ENCODE data around the gene TMEM9.

- TF ChIP-seq, protein P1, sequence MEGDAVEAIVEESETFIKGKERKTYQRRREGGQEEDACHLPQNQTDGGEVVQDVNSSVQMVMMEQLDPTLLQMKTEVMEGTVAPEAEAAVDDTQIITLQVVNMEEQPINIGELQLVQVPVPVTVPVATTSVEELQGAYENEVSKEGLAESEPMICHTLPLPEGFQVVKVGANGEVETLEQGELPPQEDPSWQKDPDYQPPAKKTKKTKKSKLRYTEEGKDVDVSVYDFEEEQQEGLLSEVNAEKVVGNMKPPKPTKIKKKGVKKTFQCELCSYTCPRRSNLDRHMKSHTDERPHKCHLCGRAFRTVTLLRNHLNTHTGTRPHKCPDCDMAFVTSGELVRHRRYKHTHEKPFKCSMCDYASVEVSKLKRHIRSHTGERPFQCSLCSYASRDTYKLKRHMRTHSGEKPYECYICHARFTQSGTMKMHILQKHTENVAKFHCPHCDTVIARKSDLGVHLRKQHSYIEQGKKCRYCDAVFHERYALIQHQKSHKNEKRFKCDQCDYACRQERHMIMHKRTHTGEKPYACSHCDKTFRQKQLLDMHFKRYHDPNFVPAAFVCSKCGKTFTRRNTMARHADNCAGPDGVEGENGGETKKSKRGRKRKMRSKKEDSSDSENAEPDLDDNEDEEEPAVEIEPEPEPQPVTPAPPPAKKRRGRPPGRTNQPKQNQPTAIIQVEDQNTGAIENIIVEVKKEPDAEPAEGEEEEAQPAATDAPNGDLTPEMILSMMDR (conservative IDR thresholded peaks at IDR 0.05; ENCODE audit: low read depth, low read length) = no peak
- TF ChIP-seq EZH2 (IDR thresholded peaks at IDR 0.05; ENCODE audit: low read length, unreplicated experiment) = no peak
Measured at GRCh38 chr1:201169971-201170532, 15.8 kb upstream of the TMEM9 start.
